Activated CD8-positive, alpha-beta memory T cell treated with anti-CD3 and anti-CD28 coated beads for 1 hour (primary cell): Measurements from ENCODE around the gene FAM89A.
"Not testable (repeated sequence)": the region's sequence is repeated elsewhere in the genome, so short reads cannot be mapped to it uniquely, and the experiment has no call there.

ENCODE experiments used
- DNase-seq, 2 donors: peaks; one replicate each; pipeline ENCODE4 v3.0.0-alpha.2; 2020; ENCODE audit warnings: low read depth in 1 of 2; ENCODE audit errors: extremely low read depth in 1 of 2

Gene FAM89A

GRCh38 chr1:231000639-231001038, 39.4 kb downstream of the FAM89A start:
- no peak for DNase-seq

GRCh38 chr1:231000201-231000600, 39.9 kb downstream of the FAM89A start:
- DNase-seq, result no peak

DNA sequence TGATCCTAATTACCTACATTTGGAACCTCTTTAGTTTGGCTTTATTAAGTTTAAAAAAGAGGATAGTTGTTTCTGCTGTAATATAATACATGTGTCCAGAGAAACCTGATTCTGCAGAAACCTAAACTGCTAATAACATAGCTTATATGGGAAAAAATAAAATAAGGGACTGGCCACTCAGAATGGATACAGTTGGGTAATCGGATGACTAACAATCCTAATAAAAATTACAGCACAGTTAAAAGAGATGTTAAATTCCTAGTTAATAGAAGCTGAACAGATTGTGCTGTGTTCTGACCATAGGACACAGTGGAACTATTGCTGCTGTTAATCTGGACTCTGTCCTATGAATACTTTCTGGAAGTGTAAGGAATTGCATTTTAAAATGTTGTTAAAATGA, 45.2 kb downstream of the FAM89A start:
- DNase-seq, result no peak

DNA sequence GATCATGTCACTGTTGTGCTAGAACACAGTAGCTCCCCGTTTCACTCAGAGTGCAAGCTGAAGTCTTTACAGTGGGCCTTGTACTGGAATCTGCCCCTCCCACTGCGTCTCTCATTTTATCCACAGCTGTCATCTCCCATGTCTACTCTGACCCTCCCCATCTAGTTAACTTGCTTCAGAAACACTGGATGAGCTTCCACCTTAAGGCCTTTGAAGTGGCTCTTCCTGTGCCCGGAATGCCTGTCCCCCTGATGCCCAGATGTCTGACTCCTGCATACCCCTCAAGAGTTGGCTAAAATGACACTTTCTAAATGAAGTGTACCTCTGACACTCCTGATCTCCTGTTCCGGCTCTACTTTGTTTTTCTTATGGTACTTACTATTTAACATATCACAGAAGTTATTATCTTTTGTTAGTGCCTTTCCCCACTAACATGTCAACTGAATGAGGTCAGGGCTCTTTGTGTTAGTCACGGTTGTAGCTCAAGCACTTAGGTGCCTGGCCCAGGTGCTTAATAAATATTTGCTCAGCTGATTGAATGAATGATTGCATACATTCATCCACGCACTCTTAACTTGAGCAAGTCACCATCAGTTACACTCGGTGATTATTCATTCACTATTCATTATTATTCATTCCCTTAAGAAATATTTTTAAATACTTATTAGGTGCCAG, 47.8 kb downstream of the FAM89A start:
- DNase-seq, result no peak

DNA sequence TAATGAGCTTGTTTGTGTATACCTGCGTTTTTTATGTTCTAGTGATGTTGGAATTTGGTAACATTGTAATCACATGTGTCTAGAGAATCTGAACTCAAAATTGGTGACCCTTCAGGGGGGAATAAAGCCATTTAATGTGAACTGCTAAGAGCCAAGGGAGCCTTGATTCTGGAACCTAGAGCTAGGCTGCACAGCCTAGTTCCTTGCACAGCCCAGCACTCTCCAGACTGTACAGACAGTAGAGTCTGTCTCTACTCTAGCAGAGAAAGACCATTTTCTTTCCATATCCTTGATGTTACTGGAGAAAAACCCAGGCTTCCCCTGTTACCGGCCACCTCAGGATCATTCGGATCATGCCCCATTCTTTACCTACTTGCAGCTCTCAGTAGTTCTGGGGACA, 52.6 kb downstream of the FAM89A start:
- no peak for DNase-seq

DNA sequence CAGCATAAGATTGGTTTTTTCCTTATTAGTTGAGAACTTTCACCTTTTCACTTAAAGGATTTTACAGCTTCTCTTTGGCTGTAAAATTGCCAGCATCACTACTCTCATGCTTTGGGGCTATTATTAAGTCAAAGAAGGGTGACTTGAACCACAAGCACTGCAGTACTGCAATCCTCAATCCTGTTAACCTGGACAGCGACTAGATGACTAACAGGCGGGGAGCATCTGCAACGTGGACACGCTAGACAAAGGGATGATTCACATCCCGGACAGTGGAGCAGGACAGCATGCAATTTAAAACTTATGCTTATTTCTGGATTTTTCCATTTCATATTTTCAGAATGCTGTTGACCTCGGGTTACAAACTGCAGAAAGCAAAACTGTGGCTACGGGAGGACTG, 53.1 kb downstream of the FAM89A start:
- no peak for DNase-seq

DNA sequence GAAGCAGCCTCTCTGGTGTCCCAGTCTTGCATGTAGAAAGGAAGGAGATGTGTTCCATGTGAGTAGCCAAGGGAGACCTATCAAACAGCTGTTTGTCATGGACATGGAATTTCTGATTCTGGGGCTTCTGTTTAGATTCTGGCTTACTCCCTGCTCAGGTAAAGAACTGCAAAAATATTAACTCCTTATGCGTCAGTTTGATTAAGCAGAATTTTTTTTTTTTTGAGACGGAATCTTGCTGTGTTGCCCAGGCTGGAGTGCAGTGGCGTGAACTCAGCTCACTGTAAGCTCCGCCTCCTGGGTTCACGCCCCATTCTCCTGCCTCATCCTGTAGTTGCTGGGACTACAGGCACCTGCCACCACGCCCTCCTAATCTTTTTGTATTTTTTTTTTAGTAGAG, 54.3 kb downstream of the FAM89A start:
- no peak for DNase-seq

DNA sequence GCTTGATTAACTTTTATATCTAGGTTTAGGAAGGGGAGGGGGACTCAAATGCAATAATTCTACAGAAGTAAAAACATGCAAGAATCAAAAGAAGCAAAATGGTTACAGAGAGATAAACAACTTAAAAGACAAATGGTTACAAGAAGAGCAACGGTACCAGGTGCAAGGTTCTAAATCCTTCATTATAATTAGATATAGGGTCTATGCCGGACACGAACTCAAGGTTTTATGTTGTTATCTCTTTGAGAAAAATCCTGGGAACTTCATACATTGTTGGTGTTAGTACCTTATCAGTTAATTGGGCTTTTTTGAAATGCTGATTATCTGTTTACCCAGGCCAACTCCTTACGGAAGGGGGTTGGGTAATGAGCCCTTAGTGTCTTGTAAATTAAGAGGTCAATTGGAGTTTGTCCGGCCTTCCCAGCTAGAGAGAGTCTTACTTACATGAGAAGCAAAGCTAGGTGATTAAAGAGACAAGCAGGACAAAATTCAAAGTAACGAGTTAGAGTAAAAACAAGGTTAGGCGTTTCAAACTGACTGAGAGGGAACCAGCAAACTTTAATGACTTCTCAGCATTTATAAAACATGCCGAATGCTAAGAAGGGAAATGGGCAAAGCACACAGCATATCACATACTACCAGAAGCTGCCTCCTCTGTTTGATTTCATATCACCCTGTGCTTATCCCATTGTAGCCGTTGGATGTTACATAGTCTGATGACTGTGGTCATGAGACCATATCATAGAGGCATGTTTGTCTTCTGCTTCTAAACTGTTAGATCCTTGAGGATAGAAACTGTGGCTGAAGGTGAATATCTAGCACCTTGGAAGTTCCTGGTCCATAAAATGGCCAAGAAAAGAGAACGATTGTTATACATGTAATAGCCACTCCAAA, 55.2 kb downstream of the FAM89A start:
- DNase-seq, result not testable (repeated sequence)

- DNase-seq, result no peak
Observed at GRCh38 chr1:230983811-230984210, 56.2 kb downstream of the FAM89A start.

GRCh38 chr1:230982696-230983095, 57.4 kb downstream of the FAM89A start:
- no peak for DNase-seq

GRCh38 chr1:230979952-230980351, 60.1 kb downstream of the FAM89A start:
- no peak for DNase-seq

DNA sequence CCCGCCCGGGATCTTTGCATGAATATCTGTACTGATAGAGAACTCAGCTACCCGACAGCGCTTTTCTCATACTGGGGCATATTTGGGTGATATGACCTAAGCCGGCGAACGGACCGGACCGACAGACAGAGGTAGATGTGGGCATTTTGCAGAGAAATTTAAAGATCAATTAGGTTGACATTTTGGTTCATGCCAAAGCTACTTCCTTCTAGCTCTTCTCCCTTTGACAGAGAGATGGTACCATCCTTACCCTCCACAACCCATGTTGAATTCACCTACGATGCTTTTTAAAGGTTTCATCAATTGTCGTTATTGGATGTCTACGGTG, 60.7 kb downstream of the FAM89A start:
- DNase-seq, result no peak

DNA sequence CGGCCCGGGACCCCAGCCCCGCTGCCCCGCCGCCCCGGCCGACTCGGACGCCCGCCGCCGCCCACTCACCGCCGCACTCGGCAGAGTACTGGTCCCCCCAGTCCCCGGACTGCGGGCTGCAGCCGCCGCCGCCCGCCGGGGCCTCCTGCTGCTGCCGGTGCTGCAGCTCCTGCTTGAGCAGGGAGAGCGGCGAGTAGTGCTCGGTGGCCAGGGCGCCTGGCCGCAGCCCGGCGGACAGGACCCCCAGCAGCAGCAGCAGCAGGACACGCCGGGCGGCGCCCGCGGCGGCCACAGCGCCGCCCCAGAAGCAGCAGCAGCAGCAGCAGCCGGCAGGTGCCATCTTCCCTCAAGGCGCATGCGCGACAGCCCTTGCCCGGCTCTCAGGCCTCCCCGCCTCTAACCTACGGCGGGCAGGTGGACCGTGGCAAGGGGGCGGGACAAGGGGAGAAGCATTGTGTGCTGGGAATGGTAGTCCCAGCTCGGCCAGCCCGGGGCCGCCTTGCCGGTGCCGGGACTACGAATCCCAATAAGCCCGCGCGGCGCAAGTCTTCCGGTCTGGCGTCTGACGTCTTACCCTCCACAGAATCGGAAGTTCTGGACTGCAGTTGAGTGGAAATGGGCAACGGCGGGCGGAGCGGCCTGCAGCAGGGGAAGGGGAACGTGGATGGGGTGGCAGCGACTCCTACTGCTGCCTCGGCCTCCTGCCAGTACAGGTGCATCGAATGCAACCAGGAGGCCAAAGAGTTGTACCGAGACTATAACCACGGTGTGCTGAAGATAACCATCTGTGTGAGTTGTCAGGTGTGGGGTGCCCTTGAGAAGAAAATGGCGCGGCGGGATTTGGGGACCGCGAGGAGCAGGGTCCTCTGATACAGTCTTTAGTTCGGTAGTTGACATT, 61.3 kb downstream of the FAM89A start, which contains the start of the genes ARV1 and TTC13:
TSS of gene ARV1 (plus strand) at position 604 of the 898 bp plus-strand sequence. CDS start at position 616, 12 bp downstream.
TSS of gene TTC13 (minus strand) at position 371 of the 898 bp plus-strand sequence. CDS start at position 340, 31 bp downstream.
- DNase-seq, result peak; percentile 90 to 95

- peak in 1 of 2 donors; percentile 11 for DNase-seq
Observed at GRCh38 chr1:230977761-230978490, 62.1 kb downstream of the FAM89A start.

GRCh38 chr1:230976825-230977747, 63.0 kb downstream of the FAM89A start:
- DNase-seq, result no peak

DNA sequence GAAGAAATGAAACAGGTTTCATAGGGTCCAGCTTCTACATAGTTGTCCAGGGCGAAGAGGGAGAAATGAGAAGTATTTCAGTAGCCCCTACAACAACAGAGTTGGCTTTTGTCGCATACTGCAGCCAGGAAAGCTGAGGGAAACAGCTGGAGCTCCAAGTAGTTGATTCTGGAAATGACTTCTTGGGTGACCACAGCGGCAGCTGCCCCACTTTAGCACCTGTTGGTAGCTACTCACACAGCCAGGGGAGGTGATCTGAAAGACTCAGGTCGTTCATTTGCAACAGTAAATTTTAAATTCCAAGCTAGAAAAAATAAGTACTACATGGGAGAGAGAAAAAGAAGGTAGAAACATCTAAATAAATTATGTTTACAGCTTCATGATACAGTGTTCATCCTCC, 63.7 kb downstream of the FAM89A start:
- no peak for DNase-seq

DNA sequence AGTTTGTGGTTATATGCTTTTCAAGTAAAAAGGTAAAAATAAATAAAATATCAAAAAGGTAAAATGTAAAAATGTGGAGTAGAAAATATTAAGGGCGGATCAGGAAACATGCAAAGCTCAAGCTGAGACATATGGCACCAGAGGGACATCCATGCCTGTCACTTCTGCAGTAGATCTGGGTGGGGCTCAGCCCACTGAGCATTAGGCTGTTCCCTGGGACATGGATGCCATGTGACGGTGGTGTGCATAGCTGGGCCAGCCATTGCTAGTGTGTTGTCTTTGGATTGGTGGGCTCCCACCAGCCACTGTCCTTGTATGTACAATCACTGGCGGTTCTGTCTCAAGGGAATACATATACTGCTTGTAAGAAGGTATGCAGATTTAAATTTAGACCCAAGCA, 64.4 kb downstream of the FAM89A start:
- DNase-seq, result no peak

DNA sequence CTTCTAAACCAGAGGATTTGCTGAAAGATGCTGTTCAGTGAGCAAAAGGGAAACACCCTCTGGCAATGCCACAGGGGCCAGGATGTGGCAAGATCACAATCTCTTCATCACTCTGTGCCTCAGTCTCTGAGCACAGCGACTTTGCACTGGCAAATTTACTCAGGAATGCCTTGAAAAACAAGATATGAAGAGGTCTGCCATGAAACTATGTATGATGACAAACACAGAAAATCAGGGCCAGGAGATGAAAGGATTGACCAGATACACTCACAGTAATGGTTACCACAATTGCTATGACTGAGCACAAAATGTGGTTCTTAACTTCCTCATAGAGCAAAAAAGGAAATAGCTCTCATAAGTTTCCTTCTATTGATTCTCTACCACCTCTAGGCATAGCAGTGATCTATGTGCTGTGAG, 67.2 kb downstream of the FAM89A start:
- peak; percentile 24 to 27 for DNase-seq

DNA sequence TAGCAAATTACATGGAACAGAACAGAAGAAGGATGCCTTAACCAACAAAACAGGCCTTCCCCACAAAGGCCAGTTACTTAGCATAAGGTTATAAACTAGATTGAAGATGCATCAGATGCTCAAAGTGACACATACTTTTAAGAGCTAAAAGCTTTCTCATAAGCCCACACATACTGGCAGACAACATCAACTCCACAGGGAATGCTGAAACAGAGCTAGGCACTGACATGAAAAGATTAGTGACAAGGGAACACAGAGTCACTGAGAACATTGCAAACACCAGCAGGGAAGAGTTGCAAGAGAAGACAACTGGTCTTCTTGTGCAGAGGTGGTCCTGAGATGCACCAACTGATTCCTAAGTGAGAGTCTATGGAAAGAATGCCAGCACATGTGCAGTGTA, 68.3 kb downstream of the FAM89A start:
- no peak for DNase-seq
